ENCODE results near the gene SERPINA5. TPM values are rescaled to one million over a fixed set of nuclear protein-coding genes. Genes with fewer than 3 reads are reported as not detected.

Gene SERPINA5
- polyA plus RNA-seq, 1 donor, result 5.3 TPM

- peaks cover 11% of the 10 kb centered on the region for H3K4me1 ChIP-seq (ENCODE audit: control insufficient read depth, insufficient read depth, low read length)
- no peak overlapping the region for H3K27ac ChIP-seq (ENCODE audit: low read length)
- peaks cover 8% of the 10 kb centered on the region for H3K36me3 ChIP-seq (ENCODE audit: control insufficient read depth, insufficient read depth, low read length)
- no peaks in the 10 kb centered on the region for H3K9me3 ChIP-seq (ENCODE audit: control insufficient read depth, low read depth, low read length)
- no peak for DNase-seq
- H3K4me3 ChIP-seq (ENCODE audit: low read length), result no peak overlapping the region
- no peaks in the 10 kb centered on the region for H3K27me3 ChIP-seq (ENCODE audit: control insufficient read depth, insufficient read depth, low read length)
These were observed 16.8 kb upstream of the SERPINA5 start for GRCh38 chr14:94564381-94564780.

DNA sequence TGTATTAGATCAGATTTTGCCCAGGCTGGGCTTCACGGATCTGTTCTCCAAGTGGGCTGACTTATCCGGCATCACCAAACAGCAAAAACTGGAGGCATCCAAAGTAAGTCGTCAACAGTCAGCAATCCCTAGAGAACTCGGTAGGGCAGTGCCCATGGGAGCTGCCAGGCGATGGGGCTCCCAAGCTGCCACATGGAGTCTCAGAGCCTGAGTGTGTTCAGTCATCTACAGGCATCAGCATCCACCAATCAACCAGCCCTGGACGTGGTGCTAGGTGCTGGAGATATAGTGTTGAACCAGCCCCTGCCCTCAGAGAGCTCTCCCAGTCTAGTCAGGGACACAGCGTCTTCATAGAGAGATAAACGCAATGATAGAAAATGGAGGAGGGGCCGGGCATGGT is 13.0 kb upstream of the SERPINA5 start:
- no peak for DNase-seq
- Histone ChIP-seq H3K36me3 (ENCODE audit: control insufficient read depth, insufficient read depth, low read length) (peaks cover 12% of the 10 kb centered on the region), H3K9me3 (ENCODE audit: control insufficient read depth, low read depth, low read length) (no peaks in the 10 kb centered on the region), H3K4me1 (ENCODE audit: control insufficient read depth, insufficient read depth, low read length) (no peaks in the 10 kb centered on the region), H3K27ac (ENCODE audit: low read length) (no peak overlapping the region), H3K27me3 (ENCODE audit: control insufficient read depth, insufficient read depth, low read length) (no peaks in the 10 kb centered on the region), H3K4me3 (ENCODE audit: low read length) (no peak overlapping the region)
- no CpG with 5 or more reads among the region's 9 CpGs for WGBS (ENCODE audit: insufficient coverage, low lambda C conversion rate)

GRCh38 chr14:94569381-94570001 is 11.7 kb upstream of the SERPINA5 start:
- no peak overlapping the region for H3K4me3 ChIP-seq (ENCODE audit: low read length)
- H3K36me3 ChIP-seq (ENCODE audit: control insufficient read depth, insufficient read depth, low read length), result peaks cover 9% of the 10 kb centered on the region
- WGBS (ENCODE audit: insufficient coverage, low lambda C conversion rate), result 100% methylated on average over 1 of the region's 20 CpGs
- no peak overlapping the region for H3K27ac ChIP-seq (ENCODE audit: low read length)
- no peak for DNase-seq
- H3K9me3 ChIP-seq (ENCODE audit: control insufficient read depth, low read depth, low read length), result no peaks in the 10 kb centered on the region
- peaks cover 6% of the 10 kb centered on the region for H3K4me1 ChIP-seq (ENCODE audit: control insufficient read depth, insufficient read depth, low read length)
- H3K27me3 ChIP-seq (ENCODE audit: control insufficient read depth, insufficient read depth, low read length), result no peaks in the 10 kb centered on the region

- Histone ChIP-seq H3K4me1 (ENCODE audit: control insufficient read depth, insufficient read depth, low read length) (peaks cover 6% of the 10 kb centered on the region), H3K27ac (ENCODE audit: low read length) (no peak overlapping the region), H3K9me3 (ENCODE audit: control insufficient read depth, low read depth, low read length) (no peaks in the 10 kb centered on the region), H3K27me3 (ENCODE audit: control insufficient read depth, insufficient read depth, low read length) (no peaks in the 10 kb centered on the region), H3K4me3 (ENCODE audit: low read length) (no peak overlapping the region), H3K36me3 (ENCODE audit: control insufficient read depth, insufficient read depth, low read length) (peaks cover 9% of the 10 kb centered on the region)
- no CpG with 5 or more reads among the region's 6 CpGs for WGBS (ENCODE audit: insufficient coverage, low lambda C conversion rate)
- DNase-seq, result no peak
These were observed 11.2 kb upstream of the SERPINA5 start for GRCh38 chr14:94570002-94570400.

- no peak for DNase-seq
- no CpG with 5 or more reads among the region's 9 CpGs for WGBS (ENCODE audit: insufficient coverage, low lambda C conversion rate)
- no peak overlapping the region for H3K27ac ChIP-seq (ENCODE audit: low read length)
- H3K4me1 ChIP-seq (ENCODE audit: control insufficient read depth, insufficient read depth, low read length), result peaks cover 6% of the 10 kb centered on the region
- no peak overlapping the region for H3K4me3 ChIP-seq (ENCODE audit: low read length)
- H3K36me3 ChIP-seq (ENCODE audit: control insufficient read depth, insufficient read depth, low read length), result peaks cover 9% of the 10 kb centered on the region
- H3K9me3 ChIP-seq (ENCODE audit: control insufficient read depth, low read depth, low read length), result no peaks in the 10 kb centered on the region
- H3K27me3 ChIP-seq (ENCODE audit: control insufficient read depth, insufficient read depth, low read length), result no peaks in the 10 kb centered on the region
These were observed 10.8 kb upstream of the SERPINA5 start for GRCh38 chr14:94570440-94570839.

- Histone ChIP-seq H3K36me3 (ENCODE audit: control insufficient read depth, insufficient read depth, low read length) (peaks cover 9% of the 10 kb centered on the region), H3K27me3 (ENCODE audit: control insufficient read depth, insufficient read depth, low read length) (no peaks in the 10 kb centered on the region), H3K27ac (ENCODE audit: low read length) (no peak overlapping the region), H3K4me1 (ENCODE audit: control insufficient read depth, insufficient read depth, low read length) (peaks cover 6% of the 10 kb centered on the region), H3K4me3 (ENCODE audit: low read length) (no peak overlapping the region), H3K9me3 (ENCODE audit: control insufficient read depth, low read depth, low read length) (no peaks in the 10 kb centered on the region)
- WGBS (ENCODE audit: insufficient coverage, low lambda C conversion rate), result no CpG with 5 or more reads among the region's 7 CpGs
- no peak for DNase-seq
These were observed 9.8 kb upstream of the SERPINA5 start for GRCh38 chr14:94571395-94571794.

- Histone ChIP-seq H3K4me1 (ENCODE audit: control insufficient read depth, insufficient read depth, low read length) (peaks cover 6% of the 10 kb centered on the region), H3K9me3 (ENCODE audit: control insufficient read depth, low read depth, low read length) (no peaks in the 10 kb centered on the region), H3K27ac (ENCODE audit: low read length) (no peak overlapping the region), H3K27me3 (ENCODE audit: control insufficient read depth, insufficient read depth, low read length) (no peaks in the 10 kb centered on the region), H3K4me3 (ENCODE audit: low read length) (no peak overlapping the region), H3K36me3 (ENCODE audit: control insufficient read depth, insufficient read depth, low read length) (peaks cover 8% of the 10 kb centered on the region)
- no peak for DNase-seq
- WGBS (ENCODE audit: insufficient coverage, low lambda C conversion rate), result no CpG with 5 or more reads among the region's 6 CpGs
These were observed 9.3 kb upstream of the SERPINA5 start for GRCh38 chr14:94571950-94572349.

DNA sequence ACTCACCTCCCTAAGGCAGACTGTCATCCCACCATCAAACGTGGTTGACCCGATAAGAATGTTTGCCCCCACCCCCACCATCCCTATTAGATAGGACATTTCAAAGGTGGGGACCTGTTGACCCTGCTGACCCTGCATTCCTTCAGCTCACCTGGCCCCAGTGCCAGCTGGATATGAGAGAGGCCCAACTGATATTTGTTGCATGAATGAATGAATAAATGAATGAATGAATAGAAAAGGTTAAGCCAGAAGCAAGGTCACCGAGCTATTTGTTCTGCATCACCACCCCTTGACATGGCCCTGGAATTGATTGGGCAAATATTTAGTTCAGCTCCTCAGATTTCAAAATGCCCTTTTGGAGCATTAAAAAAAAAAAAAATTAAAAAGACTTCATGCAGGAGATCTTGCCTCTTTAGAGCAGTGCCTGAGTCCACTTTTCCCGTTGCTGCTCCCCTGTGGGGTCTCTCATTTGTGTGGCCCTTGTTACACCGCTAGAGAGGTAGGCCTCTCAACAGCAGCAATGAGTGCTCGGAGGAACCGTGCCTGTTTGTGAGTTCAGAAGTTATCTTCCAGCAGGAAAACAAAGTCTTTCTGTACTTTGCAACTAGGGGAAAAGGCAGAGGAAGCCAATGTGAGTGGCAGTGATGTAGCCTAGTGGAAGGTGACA is 8.5 kb upstream of the SERPINA5 start:
- no peaks in the 10 kb centered on the region for H3K27me3 ChIP-seq (ENCODE audit: control insufficient read depth, insufficient read depth, low read length)
- 50% methylated on average over 5 of the region's 7 CpGs for WGBS (ENCODE audit: insufficient coverage, low lambda C conversion rate)
- H3K27ac ChIP-seq (ENCODE audit: low read length), result no peak overlapping the region
- H3K9me3 ChIP-seq (ENCODE audit: control insufficient read depth, low read depth, low read length), result no peaks in the 10 kb centered on the region
- peaks cover 6% of the 10 kb centered on the region for H3K36me3 ChIP-seq (ENCODE audit: control insufficient read depth, insufficient read depth, low read length)
- no peak overlapping the region for H3K4me3 ChIP-seq (ENCODE audit: low read length)
- peaks cover 6% of the 10 kb centered on the region for H3K4me1 ChIP-seq (ENCODE audit: control insufficient read depth, insufficient read depth, low read length)
- DNase-seq, result peak in 1 of 2 donors; percentile 39

DNA sequence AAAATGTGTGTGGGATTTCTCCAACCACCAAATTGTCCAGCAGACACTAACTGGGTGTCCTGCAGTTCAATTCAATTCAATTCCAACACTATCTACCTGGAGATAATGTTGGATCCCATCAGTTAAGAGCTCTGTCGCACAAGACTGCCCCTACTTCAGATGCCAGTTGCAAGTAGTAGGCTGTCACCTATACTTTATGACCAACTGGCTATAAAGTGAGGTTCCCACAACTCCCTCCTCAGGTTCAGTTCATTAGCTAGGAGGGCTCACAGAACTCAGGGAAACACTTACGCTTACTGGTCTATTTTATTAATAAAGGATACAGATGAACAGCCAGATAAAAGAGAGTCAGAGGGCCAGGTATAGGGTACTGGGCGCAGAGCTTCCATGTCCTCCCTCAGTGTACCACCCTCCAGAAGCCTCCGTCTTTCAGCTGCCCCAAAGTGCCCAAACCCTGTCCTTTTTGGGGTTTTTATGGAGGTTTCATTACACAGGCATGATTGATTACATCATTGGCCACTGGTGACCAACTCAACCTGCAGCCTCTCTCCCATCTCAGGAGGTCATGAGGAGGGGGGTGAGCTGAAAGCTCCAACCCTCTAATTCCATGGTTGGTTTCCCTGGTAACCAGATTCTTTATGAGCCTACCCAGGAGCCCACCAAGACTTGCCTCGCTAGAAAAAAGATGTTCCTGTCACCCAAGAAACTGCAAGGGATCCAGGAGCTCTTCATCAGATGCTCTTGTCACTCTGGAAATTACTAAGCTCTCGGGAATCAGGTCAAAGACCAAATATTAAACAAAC is 7.5 kb upstream of the SERPINA5 start:
- DNase-seq, result no peak
- Histone ChIP-seq H3K9me3 (ENCODE audit: control insufficient read depth, low read depth, low read length) (no peaks in the 10 kb centered on the region), H3K4me1 (ENCODE audit: control insufficient read depth, insufficient read depth, low read length) (peaks cover 6% of the 10 kb centered on the region), H3K4me3 (ENCODE audit: low read length) (no peak overlapping the region), H3K27ac (ENCODE audit: low read length) (no peak overlapping the region), H3K36me3 (ENCODE audit: control insufficient read depth, insufficient read depth, low read length) (peaks cover 6% of the 10 kb centered on the region), H3K27me3 (ENCODE audit: control insufficient read depth, insufficient read depth, low read length) (no peaks in the 10 kb centered on the region)
- no CpG with 5 or more reads among the region's 6 CpGs for WGBS (ENCODE audit: insufficient coverage, low lambda C conversion rate)

GRCh38 chr14:94574336-94574735 is 6.9 kb upstream of the SERPINA5 start:
- no peak overlapping the region for H3K27ac ChIP-seq (ENCODE audit: low read length)
- peaks cover 6% of the 10 kb centered on the region for H3K4me1 ChIP-seq (ENCODE audit: control insufficient read depth, insufficient read depth, low read length)
- WGBS (ENCODE audit: insufficient coverage, low lambda C conversion rate), result no CpG with 5 or more reads among the region's 3 CpGs
- no peak for DNase-seq
- peaks cover 5% of the 10 kb centered on the region for H3K36me3 ChIP-seq (ENCODE audit: control insufficient read depth, insufficient read depth, low read length)
- H3K9me3 ChIP-seq (ENCODE audit: control insufficient read depth, low read depth, low read length), result no peaks in the 10 kb centered on the region
- no peak overlapping the region for H3K4me3 ChIP-seq (ENCODE audit: low read length)
- H3K27me3 ChIP-seq (ENCODE audit: control insufficient read depth, insufficient read depth, low read length), result no peaks in the 10 kb centered on the region
